Osteocyte (in vitro differentiated cells): ENCODE results near the gene SP3. TPM values are rescaled to one million over a fixed set of nuclear protein-coding genes. Genes with fewer than 3 reads are reported as not detected.

Experiments used
- DNase-seq: peaks from one replicate; pipeline ENCODE4 v3.0.0; 2021; ENCODE audit warnings: mixed read lengths; ENCODE audit not compliant: unreplicated experiment; ENCODE audit errors: extremely low spot score
- H3K27ac Mint-ChIP-seq: one replicate; pipeline ENCODE4 v1.8.0; 2021; ENCODE audit warnings: mild to moderate bottlenecking, mixed read lengths; ENCODE audit not compliant: unreplicated experiment
- H3K27me3 Mint-ChIP-seq: one replicate; pipeline ENCODE4 v1.8.0; 2021; ENCODE audit warnings: mixed read lengths; ENCODE audit not compliant: unreplicated experiment
- H3K36me3 Mint-ChIP-seq: one replicate; pipeline ENCODE4 v1.8.0; 2021; ENCODE audit warnings: mixed read lengths; ENCODE audit not compliant: unreplicated experiment
- H3K4me1 Mint-ChIP-seq: one replicate; pipeline ENCODE4 v1.8.0; 2021; ENCODE audit warnings: mixed read lengths; ENCODE audit not compliant: unreplicated experiment
- H3K4me3 Mint-ChIP-seq: one replicate; pipeline ENCODE4 v1.8.0; 2021; ENCODE audit warnings: mild to moderate bottlenecking, moderate library complexity, mixed read lengths; ENCODE audit not compliant: unreplicated experiment
- H3K9me3 Mint-ChIP-seq: one replicate; pipeline ENCODE4 v1.8.0; 2021; ENCODE audit warnings: mixed read lengths; ENCODE audit not compliant: unreplicated experiment
- total RNA-seq: library from RNA; stranded (reverse); gene quantifications from 2 replicates; pipeline ENCODE4 v1.2.1, GENCODE V29; 2021
- TF ChIP-seq, protein P1 (sequence below): fragments of 200-600 bp; sonication (generic); IDR thresholded peaks from 2 replicates; pipeline ENCODE4 v1.5.0; 2021; ENCODE audit warnings: antibody characterized with exemption, mild to moderate bottlenecking, moderate library complexity

Gene SP3
- total RNA-seq, 1 donor from 2014 or later, result 80.3 TPM

DNA sequence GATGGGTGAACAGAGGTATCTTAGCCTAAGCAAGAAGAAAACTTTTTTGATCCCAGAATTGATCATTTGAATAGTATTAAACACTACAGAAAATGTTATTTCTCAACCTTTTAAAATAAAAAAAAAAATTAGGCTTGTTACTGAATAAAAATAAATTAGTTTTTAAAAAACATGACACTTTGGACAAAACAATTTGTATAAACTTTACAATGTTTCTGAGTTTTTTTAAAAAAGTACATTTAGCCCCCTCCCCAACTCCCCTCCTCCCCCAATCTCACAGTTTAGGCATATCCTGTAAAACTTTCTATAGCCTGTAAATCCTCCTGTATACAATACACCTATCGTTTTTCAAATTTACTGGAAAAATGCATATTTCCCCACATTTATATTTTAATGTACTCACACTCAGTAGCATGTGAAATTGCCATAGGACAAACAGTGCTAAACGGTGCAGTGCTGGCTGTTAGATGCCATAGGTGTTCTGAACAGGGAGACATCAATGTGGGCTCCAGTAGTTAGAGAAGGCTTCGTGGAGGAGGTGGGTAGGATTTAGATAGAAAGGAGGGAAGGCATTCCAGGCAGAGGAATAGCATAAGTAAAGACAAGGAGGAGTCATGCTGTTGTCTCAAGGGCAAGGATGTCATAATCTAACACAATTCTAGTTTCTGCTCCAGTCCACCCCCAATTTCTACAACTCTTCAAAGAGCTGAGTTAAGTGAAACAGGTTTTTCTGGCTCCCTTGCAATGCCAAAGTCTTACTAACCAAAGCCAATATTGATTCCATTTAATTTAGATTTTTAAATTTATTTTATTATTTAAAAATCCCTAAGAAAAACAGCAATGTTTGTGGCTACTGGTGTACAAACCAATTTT, 50.9 kb downstream of the SP3 start:
- no peaks in the 10 kb centered on the region for H3K27me3 Mint-ChIP-seq
- H3K27ac Mint-ChIP-seq, result no peak overlapping the region
- H3K4me1 Mint-ChIP-seq, result peaks cover 1% of the 10 kb centered on the region
- peaks cover 55% of the 10 kb centered on the region for H3K36me3 Mint-ChIP-seq
- no peaks in the 10 kb centered on the region for H3K9me3 Mint-ChIP-seq
- no peak overlapping the region for H3K4me3 Mint-ChIP-seq
- TF ChIP-seq, protein P1, sequence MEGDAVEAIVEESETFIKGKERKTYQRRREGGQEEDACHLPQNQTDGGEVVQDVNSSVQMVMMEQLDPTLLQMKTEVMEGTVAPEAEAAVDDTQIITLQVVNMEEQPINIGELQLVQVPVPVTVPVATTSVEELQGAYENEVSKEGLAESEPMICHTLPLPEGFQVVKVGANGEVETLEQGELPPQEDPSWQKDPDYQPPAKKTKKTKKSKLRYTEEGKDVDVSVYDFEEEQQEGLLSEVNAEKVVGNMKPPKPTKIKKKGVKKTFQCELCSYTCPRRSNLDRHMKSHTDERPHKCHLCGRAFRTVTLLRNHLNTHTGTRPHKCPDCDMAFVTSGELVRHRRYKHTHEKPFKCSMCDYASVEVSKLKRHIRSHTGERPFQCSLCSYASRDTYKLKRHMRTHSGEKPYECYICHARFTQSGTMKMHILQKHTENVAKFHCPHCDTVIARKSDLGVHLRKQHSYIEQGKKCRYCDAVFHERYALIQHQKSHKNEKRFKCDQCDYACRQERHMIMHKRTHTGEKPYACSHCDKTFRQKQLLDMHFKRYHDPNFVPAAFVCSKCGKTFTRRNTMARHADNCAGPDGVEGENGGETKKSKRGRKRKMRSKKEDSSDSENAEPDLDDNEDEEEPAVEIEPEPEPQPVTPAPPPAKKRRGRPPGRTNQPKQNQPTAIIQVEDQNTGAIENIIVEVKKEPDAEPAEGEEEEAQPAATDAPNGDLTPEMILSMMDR, result no peak
- DNase-seq, result no peak

GRCh38 chr2:173909846-173910245, 55.3 kb downstream of the SP3 start:
- peaks cover 8% of the 10 kb centered on the region for H3K4me1 Mint-ChIP-seq
- peaks cover 55% of the 10 kb centered on the region for H3K36me3 Mint-ChIP-seq
- H3K9me3 Mint-ChIP-seq, result no peaks in the 10 kb centered on the region
- H3K4me3 Mint-ChIP-seq, result no peak overlapping the region
- no peaks in the 10 kb centered on the region for H3K27me3 Mint-ChIP-seq
- no peak for DNase-seq
- no peak overlapping the region for H3K27ac Mint-ChIP-seq
- TF ChIP-seq, protein P1, result no peak

GRCh38 chr2:173906626-173907025, 58.5 kb downstream of the SP3 start:
- no peak for DNase-seq
- Mint-ChIP-seq H3K27ac (no peak overlapping the region), H3K36me3 (peaks cover 55% of the 10 kb centered on the region), H3K4me3 (no peak overlapping the region), H3K9me3 (no peaks in the 10 kb centered on the region), H3K27me3 (no peaks in the 10 kb centered on the region), H3K4me1 (peaks cover 7% of the 10 kb centered on the region)
- TF ChIP-seq, protein P1, result no peak

DNA sequence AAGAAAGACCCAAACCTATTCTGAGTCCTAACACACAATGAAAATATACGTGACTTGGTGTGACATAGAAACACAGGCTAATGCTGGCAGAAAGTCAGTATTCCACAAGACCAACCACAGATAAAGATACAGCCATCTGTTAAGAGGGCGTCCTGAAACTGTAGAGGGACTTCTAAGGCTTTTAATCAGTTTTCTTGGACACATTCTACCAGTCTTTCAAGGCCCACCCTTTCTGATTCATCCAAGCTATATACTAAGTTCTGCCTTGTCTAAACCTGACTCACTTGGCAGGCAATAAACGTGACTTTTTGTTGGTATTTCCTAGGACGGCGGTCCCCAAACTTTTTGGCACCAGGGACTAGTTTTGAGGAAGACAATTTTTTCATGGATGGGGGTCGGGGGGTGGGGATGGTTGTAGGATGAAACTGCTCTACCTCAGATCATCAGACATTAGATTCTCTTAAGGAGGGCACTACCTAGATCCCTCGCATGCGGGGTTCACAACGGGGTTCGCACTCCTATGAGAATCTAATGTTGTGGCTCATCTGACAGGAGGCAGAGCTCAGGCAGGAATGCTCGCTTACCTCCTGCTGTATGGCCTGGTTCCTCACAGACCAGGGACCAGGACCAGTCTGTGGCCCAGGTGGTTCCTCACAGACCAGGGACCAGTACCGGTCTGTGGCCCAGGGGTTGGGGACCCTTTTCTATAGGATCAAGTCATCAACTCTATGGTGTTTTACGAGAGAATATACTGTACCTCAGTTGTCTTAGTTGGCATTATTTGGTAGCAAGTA, 61.4 kb downstream of the SP3 start:
- peaks cover 34% of the 10 kb centered on the region for H3K36me3 Mint-ChIP-seq
- peaks cover 7% of the 10 kb centered on the region for H3K4me1 Mint-ChIP-seq
- H3K27me3 Mint-ChIP-seq, result no peaks in the 10 kb centered on the region
- DNase-seq, result no peak
- no peak overlapping the region for H3K4me3 Mint-ChIP-seq
- no peak overlapping the region for H3K27ac Mint-ChIP-seq
- TF ChIP-seq, protein P1, result no peak
- no peaks in the 10 kb centered on the region for H3K9me3 Mint-ChIP-seq

GRCh38 chr2:173898996-173899395, 66.2 kb downstream of the SP3 start:
- Mint-ChIP-seq H3K4me1 (no peaks in the 10 kb centered on the region), H3K9me3 (no peaks in the 10 kb centered on the region), H3K4me3 (no peak overlapping the region), H3K36me3 (peaks cover 8% of the 10 kb centered on the region), H3K27ac (no peak overlapping the region), H3K27me3 (no peaks in the 10 kb centered on the region)
- TF ChIP-seq, protein P1, result no peak
- no peak for DNase-seq
